CD4-positive, alpha-beta T cell treated with Interleukin-6 at 100 ng/mL for 8 hours (primary cell): ENCODE measurements around the gene MEIOB.
A peak's percentile ranks its signal among the peaks of the same experiment; 100 is the strongest.
"Not testable (repeated sequence)": the region's sequence is repeated elsewhere in the genome, so short reads cannot be mapped to it uniquely, and the experiment has no call there.

ENCODE experiments used
- DNase-seq: peaks from one replicate; pipeline ENCODE4 v3.0.0-alpha.2; 2020; ENCODE audit warnings: mixed read lengths, low spot score

Gene MEIOB

GRCh38 chr16:1812732-1813163 lies 59.2 kb downstream of the MEIOB start:
- DNase-seq = peak; percentile 43

DNA sequence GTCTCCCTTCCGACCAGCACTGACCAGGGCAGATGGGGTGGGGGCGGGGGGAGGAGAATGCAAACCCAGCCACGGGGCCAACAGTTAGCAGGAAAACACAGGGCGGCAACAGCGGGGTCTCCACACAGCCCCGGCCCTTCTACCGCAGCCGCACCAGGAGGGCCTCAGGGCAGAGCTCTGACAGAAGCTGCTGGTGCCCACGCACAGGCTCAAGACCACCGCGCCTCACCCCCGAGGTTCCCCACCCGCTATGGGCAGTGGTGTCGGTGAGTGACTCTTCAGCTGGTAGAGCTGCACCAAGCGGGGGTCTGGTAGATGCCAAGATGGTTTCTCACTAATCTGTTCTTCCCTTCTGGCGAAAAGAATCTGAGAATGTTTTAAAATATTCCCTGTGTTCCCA lies 61.4 kb downstream of the MEIOB start:
- DNase-seq = no peak

DNA sequence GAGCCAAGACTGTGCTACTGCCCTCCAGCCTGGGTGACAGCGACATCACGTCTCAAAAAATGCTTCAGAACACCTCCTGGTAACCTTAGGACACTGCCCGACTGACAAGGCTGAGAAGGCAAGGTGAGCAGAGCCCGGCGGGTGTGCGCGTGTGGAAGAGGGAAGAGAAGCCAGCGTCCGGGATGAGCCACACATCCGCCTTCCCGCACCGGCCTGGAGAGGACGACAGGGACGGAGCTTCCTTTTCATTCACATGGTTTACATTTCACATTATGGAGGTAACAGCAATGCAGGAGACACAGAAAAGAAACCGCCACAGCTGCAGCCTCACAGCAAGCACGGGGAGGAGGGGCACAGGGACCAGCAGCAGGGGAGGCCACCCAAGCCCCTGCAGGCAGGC lies 61.9 kb downstream of the MEIOB start:
- no peak for DNase-seq

GRCh38 chr16:1809281-1809801 lies 62.6 kb downstream of the MEIOB start:
- no peak for DNase-seq

- DNase-seq = no peak
Observed at GRCh38 chr16:1808691-1809090, 63.3 kb downstream of the MEIOB start.

- no peak for DNase-seq
Observed at GRCh38 chr16:1807626-1808025, 64.3 kb downstream of the MEIOB start.

GRCh38 chr16:1800701-1801100 lies 71.3 kb downstream of the MEIOB start:
- DNase-seq = no peak

DNA sequence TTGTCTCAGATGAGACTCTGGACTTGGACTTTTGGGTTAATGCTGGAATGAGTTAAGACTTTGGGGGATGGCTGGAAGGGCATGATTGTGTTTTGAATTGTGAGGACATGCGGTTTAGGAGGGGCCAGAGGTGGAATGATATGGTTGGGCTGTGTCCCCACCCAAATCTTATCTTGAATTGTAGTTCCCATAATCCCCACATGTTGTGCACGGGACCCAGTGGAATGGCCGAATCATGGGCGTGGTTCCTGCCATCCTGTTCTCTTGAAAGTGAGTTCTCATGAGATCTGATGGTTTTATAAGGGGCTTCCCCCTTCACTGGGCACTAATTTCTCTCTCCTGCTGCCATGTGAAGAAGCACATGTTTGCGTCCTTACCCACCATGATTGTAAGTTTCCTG lies 72.7 kb downstream of the MEIOB start:
- not testable (repeated sequence) for DNase-seq

- DNase-seq = no peak
Observed at GRCh38 chr16:1794908-1795666, 76.9 kb downstream of the MEIOB start.

- DNase-seq = no peak
Observed at GRCh38 chr16:1794221-1794871, 77.6 kb downstream of the MEIOB start.

GRCh38 chr16:1793578-1794220 lies 78.3 kb downstream of the MEIOB start, which contains the start of gene IGFALS:
TSS of gene IGFALS (minus strand) at chr16:1793705. CDS start at chr16:1793652, 53 bp downstream.
- no peak for DNase-seq

DNA sequence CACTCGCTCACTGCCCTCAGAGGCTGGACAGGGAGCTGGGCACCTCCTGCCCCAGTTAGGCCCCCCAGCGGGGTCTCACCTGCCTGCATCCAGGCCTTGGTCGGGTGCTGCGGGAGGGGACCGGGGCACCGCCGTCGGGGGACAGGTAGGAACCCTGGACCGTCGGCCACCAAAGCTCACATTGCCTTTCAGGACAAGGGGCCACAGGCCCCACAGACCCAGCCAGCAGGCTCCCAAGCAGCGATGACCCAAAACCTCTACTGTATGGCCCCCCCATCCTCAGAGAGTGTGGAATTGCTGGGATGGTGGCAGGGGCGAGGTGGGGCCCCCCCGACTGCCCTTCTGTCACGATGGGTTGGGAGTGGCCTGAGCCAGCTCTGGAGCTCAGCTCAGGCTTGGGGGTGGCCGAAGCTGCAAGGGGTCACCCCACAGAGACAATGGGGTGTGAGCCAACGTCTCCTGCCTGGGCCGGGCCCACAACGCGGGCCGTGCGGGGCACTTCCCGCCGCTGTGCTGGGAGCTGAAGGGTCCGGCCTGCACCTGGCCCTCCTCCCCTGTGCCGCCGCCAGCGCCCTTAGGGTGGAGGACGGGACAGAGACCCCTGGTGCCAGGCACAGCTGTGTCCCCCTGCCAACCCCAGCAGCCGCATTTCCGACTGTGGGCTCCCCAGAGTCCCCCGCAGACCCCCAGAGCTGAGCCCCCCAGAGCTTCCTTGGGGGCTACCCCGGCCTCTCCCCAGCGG lies 79.0 kb downstream of the MEIOB start:
- DNase-seq = no peak

- no peak for DNase-seq
Observed at GRCh38 chr16:1791943-1792812, 79.8 kb downstream of the MEIOB start.

GRCh38 chr16:1791256-1791942 lies 80.6 kb downstream of the MEIOB start:
- DNase-seq = no peak

DNA sequence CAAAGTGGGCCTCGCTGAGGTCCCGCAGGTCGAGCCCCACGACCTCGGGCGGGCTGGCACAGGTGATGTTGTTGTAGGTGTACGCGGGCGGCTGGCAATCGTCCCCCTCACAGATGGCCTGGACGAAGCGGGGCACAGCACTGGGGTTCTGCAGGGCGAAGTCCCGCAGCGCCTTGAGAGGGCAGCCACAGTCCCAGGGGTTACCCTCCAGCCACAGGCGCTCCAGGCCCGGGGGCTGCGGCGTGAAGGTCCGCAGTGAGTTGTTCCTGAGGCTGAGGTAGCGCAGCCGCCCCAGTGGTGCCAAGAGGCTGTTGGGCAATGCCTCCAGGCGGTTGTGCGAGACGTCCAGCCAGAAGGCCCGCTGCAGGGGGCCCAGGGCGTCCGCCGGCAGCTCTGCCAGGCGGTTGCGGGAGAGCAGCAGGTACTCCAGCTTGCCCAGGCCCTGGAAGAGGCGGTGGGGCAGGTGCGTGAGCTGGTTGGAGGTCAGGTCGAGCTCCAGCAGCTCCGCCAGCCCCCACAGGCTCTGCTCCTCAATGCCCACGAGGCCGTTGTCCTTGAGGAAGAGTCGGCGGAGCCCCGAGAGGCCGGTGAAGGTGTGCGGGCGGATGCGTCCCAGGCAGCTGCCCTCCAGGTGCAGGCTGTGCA lies 81.2 kb downstream of the MEIOB start:
- DNase-seq = no peak

DNA sequence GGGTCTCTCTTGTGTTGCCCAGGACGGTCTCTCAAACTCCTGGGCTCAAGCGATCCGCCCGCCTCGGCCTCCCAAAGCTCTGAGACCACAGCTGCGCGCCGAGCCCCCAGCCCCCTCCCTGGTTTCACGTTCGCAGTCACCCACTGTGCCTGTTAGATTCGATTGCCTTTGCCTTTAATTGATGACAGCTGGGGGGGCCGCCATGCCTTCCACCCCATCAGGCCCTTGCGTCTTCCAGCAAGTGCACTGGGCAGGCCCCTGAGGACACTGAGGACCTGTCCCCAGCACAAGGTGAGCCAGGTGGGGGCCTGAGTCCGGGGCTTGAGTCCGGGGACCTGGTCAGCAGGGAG lies 81.7 kb downstream of the MEIOB start:
- DNase-seq = no peak

DNA sequence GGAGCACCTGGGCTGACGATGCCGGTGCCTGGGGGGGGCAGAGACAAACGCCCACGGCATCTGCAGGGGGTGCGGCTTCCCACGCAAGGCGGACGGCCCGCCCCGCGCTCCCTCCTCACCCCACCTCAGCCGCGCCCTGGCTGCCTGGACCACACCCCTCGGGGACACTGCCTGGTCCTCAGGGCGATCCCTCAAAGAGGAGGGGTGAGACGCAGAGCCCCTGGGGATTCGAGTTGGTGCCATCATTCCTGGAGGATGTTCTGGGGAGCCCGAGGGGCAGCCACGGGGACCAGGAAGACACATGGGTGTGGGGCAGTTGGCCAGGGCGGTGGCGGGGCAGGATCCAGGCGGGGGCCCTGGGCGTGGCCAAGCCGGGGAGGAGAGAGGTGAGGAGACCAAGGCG lies 82.3 kb downstream of the MEIOB start:
- no peak for DNase-seq

GRCh38 chr16:1788708-1789100 lies 83.3 kb downstream of the MEIOB start:
- DNase-seq = no peak

GRCh38 chr16:1788095-1788707 lies 83.8 kb downstream of the MEIOB start:
- no peak for DNase-seq
